SH-SY5Y (cell line): ENCODE results near the gene CAMK1G.

Experiments
- GATA2 ChIP-seq: IDR thresholded peaks from 2 replicates; pipeline ENCODE4 v1.6.1; 2011; ENCODE audit warnings: mild to moderate bottlenecking, low read depth, low read length
- GATA3 ChIP-seq: IDR thresholded peaks from 2 replicates; pipeline ENCODE4 v1.6.1; 2011; ENCODE audit warnings: low read depth, mild to moderate bottlenecking, low read length, moderate library complexity

GRCh38 chr1:209584231-209584672 is 738 bp downstream of the CAMK1G start:
- TF ChIP-seq GATA2 (no peak), GATA3 (no peak)
